ENCODE results near the gene AGBL1. TPM values are rescaled to one million over a fixed set of nuclear protein-coding genes. Genes with fewer than 3 reads are reported as not detected.

Gene AGBL1
- total and polyA plus RNA-seq, 2 donors (not counting 1 experiment from before 2014, with no cell fraction given), result not detected

DNA sequence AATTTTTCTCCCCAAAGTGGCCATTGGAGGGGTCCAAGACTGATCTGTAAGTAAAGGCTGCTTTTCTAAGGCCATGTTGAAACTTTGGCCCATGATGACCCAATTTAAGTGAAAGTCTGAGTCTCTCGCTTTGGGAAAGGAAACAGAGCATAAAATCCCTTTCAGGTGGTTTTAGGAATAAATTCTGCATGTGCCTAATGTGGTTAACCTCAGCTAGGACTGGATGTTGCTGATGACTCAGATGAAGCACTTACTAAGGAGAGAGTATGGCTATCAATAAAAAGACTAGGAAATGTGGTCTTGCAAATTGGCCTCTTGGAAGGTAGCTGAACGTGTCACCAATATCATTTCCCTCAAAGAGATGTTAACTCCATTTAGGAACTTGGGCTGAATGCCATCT, 458.5 kb downstream of the AGBL1 start:
- H3K9me3 ChIP-seq (ENCODE audit: control extremely low read depth in 1 of 3, control insufficient read depth in 2 of 3, insufficient read depth in 1 of 3, low read length in 2 of 3), result peaks cover 0 to 4% (median 1%) of the 10 kb centered on the region in 3 donors
- WGBS (ENCODE audit: insufficient coverage), result 100% methylated on average over 1 of the region's 2 CpGs
- no peak overlapping the region for H3K27ac Mint-ChIP-seq
- no peak overlapping the region for H3K4me3 ChIP-seq (ENCODE audit: control extremely low read depth in 1 of 5, extremely low read depth in 1 of 5, insufficient read depth in 1 of 5, low read depth in 2 of 5, low read length in 4 of 5)
- no peaks in the 10 kb centered on the region for H3K9me3 Mint-ChIP-seq (ENCODE audit: insufficient read depth)
- ATAC-seq (ENCODE audit: low read depth) (no peak), DNase-seq (no peak)
- no peaks in the 10 kb centered on the region for H3K79me2 ChIP-seq (ENCODE audit: control insufficient read depth, insufficient read depth, low read length)
- H3K4me3 Mint-ChIP-seq, result no peak overlapping the region
- intact Hi-C loops (cut with micrococcal nuclease), result no loop called here
- no peak overlapping the region for H3K27ac ChIP-seq (ENCODE audit: low read length in 2 of 2)
- H3K4me1 ChIP-seq (ENCODE audit: control insufficient read depth in 2 of 2, insufficient read depth in 2 of 2, low read length in 2 of 2), result no peaks in the 10 kb centered on the region
- no peaks in the 10 kb centered on the region for H3K4me1 Mint-ChIP-seq
- H2AFZ ChIP-seq (ENCODE audit: insufficient read depth, low read depth, low read length, poor library complexity, severe bottlenecking), result no peak overlapping the region
- POLR2A ChIA-PET, result no interaction called here
- H4K20me1 ChIP-seq (ENCODE audit: control insufficient read depth, insufficient read depth, low read length, poor library complexity, severe bottlenecking), result no peaks in the 10 kb centered on the region
- TF ChIP-seq, protein P1, sequence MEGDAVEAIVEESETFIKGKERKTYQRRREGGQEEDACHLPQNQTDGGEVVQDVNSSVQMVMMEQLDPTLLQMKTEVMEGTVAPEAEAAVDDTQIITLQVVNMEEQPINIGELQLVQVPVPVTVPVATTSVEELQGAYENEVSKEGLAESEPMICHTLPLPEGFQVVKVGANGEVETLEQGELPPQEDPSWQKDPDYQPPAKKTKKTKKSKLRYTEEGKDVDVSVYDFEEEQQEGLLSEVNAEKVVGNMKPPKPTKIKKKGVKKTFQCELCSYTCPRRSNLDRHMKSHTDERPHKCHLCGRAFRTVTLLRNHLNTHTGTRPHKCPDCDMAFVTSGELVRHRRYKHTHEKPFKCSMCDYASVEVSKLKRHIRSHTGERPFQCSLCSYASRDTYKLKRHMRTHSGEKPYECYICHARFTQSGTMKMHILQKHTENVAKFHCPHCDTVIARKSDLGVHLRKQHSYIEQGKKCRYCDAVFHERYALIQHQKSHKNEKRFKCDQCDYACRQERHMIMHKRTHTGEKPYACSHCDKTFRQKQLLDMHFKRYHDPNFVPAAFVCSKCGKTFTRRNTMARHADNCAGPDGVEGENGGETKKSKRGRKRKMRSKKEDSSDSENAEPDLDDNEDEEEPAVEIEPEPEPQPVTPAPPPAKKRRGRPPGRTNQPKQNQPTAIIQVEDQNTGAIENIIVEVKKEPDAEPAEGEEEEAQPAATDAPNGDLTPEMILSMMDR (IDR thresholded peaks at IDR 0.05), result no peak
- no peak for TF ChIP-seq EZH2 (IDR thresholded peaks at IDR 0.05; ENCODE audit: borderline replicate concordance, insufficient read depth, low read depth, low read length, poor library complexity, severe bottlenecking)
- no peaks in the 10 kb centered on the region for H3K27me3 ChIP-seq (replicated peaks in 1 of 4; ENCODE audit: control extremely low read depth in 1 of 4, control insufficient read depth in 3 of 4, insufficient read depth in 4 of 4, low read length in 3 of 4)
- no peaks in the 10 kb centered on the region for H3K27me3 Mint-ChIP-seq
- no peak overlapping the region for H3K4me2 ChIP-seq (replicated peaks; ENCODE audit: low read depth, low read length, poor library complexity, severe bottlenecking)
- H3K36me3 ChIP-seq (replicated peaks in 1 of 2; ENCODE audit: control extremely low read depth in 1 of 2, control insufficient read depth in 1 of 2, extremely low read depth in 1 of 2, insufficient read depth in 2 of 2, low read length in 1 of 2), result no peaks in the 10 kb centered on the region
- CTCF ChIA-PET, result no interaction called here
- H3K9ac ChIP-seq (ENCODE audit: low read length), result no peak overlapping the region

- Histone ChIP-seq H3K4me1 (ENCODE audit: control insufficient read depth in 2 of 2, insufficient read depth in 2 of 2, low read length in 2 of 2) (no peaks in the 10 kb centered on the region), H3K9ac (ENCODE audit: low read length) (no peak overlapping the region), H3K27me3 (replicated peaks in 1 of 4; ENCODE audit: control extremely low read depth in 1 of 4, control insufficient read depth in 3 of 4, insufficient read depth in 4 of 4, low read length in 3 of 4) (no peaks in the 10 kb centered on the region), H2AFZ (ENCODE audit: insufficient read depth, low read depth, low read length, poor library complexity, severe bottlenecking) (no peak overlapping the region), H3K4me2 (replicated peaks; ENCODE audit: low read depth, low read length, poor library complexity, severe bottlenecking) (no peak overlapping the region), H3K9me3 (ENCODE audit: control extremely low read depth in 1 of 3, control insufficient read depth in 2 of 3, insufficient read depth in 1 of 3, low read length in 2 of 3) (peaks cover 0 to 1% (median 0%) of the 10 kb centered on the region in 3 donors), H3K36me3 (replicated peaks in 1 of 2; ENCODE audit: control extremely low read depth in 1 of 2, control insufficient read depth in 1 of 2, extremely low read depth in 1 of 2, insufficient read depth in 2 of 2, low read length in 1 of 2) (no peaks in the 10 kb centered on the region), H3K79me2 (ENCODE audit: control insufficient read depth, insufficient read depth, low read length) (no peaks in the 10 kb centered on the region), H3K27ac (ENCODE audit: low read length in 2 of 2) (no peak overlapping the region), H4K20me1 (ENCODE audit: control insufficient read depth, insufficient read depth, low read length, poor library complexity, severe bottlenecking) (no peaks in the 10 kb centered on the region), H3K4me3 (ENCODE audit: control extremely low read depth in 1 of 5, extremely low read depth in 1 of 5, insufficient read depth in 1 of 5, low read depth in 2 of 5, low read length in 4 of 5) (no peak overlapping the region)
- ChIA-PET POLR2A (no interaction called here), CTCF (interaction anchor here (0.7 kb wide), 1 partner anchor 15 kb away, joined by 3 read pairs; no protein-coding TSS in a partner anchor)
- TF ChIP-seq, protein P1 (IDR thresholded peaks at IDR 0.05), result no peak
- no peak for TF ChIP-seq EZH2 (IDR thresholded peaks at IDR 0.05; ENCODE audit: borderline replicate concordance, insufficient read depth, low read depth, low read length, poor library complexity, severe bottlenecking)
- no peak overlapping the region for H3K27ac Mint-ChIP-seq
- WGBS (ENCODE audit: insufficient coverage), result no CpG with 5 or more reads among the region's 4 CpGs
- H3K4me3 Mint-ChIP-seq, result no peak overlapping the region
- intact Hi-C loops (cut with micrococcal nuclease), result no loop called here
- H3K9me3 Mint-ChIP-seq (ENCODE audit: insufficient read depth), result peaks cover 4% of the 10 kb centered on the region
- H3K4me1 Mint-ChIP-seq, result no peaks in the 10 kb centered on the region
- no peaks in the 10 kb centered on the region for H3K27me3 Mint-ChIP-seq
- no peak for ATAC-seq (ENCODE audit: low read depth)
- DNase-seq, result no peak
These were observed 461.3 kb downstream of the AGBL1 start for GRCh38 chr15:86540840-86541467.

Data from B cell (primary cell).